Activated CD4-positive, alpha-beta T cell treated with anti-CD3 and anti-CD28 coated beads, Interleukin-2, amount 50 U/mL, for 1 hour (primary cell): ENCODE data around the gene USP21.
"Not testable (repeated sequence)": the region's sequence is repeated elsewhere in the genome, so short reads cannot be mapped to it uniquely, and the experiment has no call there.

Experiments used
- DNase-seq: peaks from one replicate; pipeline ENCODE4 v3.0.0-alpha.2; 2020

The USP21 gene, protein sequence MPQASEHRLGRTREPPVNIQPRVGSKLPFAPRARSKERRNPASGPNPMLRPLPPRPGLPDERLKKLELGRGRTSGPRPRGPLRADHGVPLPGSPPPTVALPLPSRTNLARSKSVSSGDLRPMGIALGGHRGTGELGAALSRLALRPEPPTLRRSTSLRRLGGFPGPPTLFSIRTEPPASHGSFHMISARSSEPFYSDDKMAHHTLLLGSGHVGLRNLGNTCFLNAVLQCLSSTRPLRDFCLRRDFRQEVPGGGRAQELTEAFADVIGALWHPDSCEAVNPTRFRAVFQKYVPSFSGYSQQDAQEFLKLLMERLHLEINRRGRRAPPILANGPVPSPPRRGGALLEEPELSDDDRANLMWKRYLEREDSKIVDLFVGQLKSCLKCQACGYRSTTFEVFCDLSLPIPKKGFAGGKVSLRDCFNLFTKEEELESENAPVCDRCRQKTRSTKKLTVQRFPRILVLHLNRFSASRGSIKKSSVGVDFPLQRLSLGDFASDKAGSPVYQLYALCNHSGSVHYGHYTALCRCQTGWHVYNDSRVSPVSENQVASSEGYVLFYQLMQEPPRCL

GRCh38 chr1:161159087-161159912 lies at the start of gene USP21:
Gene USP21 (plus strand): TSS chr1:161159500. CDS start chr1:161160641, 1,141 bp downstream.
- DNase-seq = peak; percentile 90

DNA sequence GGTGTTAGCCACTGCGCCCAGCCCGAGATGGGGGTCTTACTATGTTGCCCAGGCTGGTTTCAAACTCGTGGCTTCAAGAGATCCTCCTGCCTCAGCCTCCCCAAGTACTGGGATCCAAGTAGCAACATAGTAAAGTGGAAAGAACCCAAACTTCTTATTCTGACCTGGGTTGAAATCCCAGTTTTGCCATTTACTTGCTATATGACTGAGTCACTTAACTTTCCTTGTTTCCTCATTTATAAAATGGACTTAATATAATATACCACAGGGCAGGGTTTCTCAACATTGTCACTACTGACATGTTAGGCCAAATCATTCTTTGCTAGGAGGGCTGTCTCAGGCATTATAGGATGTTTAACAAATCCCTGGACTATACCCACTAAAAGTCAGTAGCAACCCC lies 48.2 kb upstream of the USP21 start:
- no peak for DNase-seq

GRCh38 chr1:161111527-161111926 lies 47.8 kb upstream of the USP21 start:
- DNase-seq = no peak

- DNase-seq = no peak
These were observed 45.4 kb upstream of the USP21 start for GRCh38 chr1:161113915-161114314.

DNA sequence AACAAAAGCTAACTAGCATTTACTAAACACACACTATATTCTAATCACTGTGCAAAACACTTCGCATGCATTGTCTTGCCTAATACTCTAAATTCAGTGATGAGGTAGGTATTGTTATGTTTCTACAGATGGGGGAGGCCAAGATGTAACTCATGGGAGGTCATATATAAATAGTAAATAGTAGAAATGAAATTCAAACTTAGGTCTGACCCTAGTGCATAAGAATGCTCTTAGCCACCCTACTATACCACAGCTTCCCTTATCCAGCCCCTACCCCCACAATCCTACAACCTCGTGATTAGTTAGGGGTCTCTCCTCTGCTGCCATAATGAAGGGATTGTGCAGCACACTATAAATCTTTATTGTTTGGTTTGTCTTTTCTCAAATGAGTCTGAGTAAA lies 44.7 kb upstream of the USP21 start:
- DNase-seq = no peak

DNA sequence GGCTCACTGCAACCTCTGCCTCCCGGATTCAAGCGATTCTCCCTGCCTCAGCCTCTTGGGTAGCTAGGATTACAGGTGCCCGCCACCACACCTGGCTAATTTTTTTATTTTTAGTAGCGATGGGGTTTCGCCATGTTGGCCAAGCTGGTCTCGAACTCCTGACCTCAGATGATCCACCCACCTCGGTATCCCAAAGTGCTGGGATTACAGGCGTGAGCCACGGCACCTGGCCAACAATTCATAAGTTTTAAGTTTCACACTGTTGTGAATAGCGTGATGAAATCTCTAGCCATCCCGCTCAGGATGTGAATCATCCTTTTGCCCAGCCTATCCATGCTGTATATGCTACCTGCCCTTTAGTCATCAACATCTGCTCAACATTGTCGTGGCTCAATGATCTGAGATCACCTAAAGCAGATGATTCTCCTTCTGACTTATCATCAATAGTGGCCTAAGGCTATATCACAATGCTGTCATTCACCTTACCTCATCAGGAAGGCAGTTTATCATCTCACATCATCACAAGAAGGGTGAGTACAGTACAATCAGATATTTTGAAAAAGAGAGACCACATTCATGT lies 44.1 kb upstream of the USP21 start:
- DNase-seq = no peak

DNA sequence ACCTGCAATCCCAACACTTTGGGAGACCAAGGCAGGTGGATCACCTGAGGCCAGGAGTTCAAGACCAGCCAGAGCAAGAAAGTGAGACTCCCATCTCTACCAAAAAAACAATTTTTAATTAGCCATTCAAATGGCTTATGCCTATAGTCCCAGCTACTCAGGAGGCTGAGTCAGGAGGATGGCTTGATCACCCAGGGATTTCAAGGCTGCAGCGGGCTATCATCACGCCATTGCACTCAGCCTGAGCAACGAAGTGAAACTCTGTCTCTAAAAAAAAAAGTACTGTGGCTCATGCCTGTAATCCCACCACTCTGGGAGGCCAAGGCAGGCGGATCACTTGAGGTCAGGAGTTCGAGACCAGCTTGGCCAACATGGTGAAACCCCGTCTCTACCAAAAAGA lies 43.3 kb upstream of the USP21 start:
- DNase-seq = not testable (repeated sequence)

- DNase-seq = peak; percentile 79
These were observed 41.3 kb upstream of the USP21 start, which contains the start of the genes NIT1 and PFDN2 for GRCh38 chr1:161117759-161118581. Gene NIT1 (plus strand): TSS chr1:161118105. CDS start chr1:161118177, 72 bp downstream. Gene PFDN2 (minus strand): TSS chr1:161118037. CDS start chr1:161118026, 11 bp downstream.

DNA sequence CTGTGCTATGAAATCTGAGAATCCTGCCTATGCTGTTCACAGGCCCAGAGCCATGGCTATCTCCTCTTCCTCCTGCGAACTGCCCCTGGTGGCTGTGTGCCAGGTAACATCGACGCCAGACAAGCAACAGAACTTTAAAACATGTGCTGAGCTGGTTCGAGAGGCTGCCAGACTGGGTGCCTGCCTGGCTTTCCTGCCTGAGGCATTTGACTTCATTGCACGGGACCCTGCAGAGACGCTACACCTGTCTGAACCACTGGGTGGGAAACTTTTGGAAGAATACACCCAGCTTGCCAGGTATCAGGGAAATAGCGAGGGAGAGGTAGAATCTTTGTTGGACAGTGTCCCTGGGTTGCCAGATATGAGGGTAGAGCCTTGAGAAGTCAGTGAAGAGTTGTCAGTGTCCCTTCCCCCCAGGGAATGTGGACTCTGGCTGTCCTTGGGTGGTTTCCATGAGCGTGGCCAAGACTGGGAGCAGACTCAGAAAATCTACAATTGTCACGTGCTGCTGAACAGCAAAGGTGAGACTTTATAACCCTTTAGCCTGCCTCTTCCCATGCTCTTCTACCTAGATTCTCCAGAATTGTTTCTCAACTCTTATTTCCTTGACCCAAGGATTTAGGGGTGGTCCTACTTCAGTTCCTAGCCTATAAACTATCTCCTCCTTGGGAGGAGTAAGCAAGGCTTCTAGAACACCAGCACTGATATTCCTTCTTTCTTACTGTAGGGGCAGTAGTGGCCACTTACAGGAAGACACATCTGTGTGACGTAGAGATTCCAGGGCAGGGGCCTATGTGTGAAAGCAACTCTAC lies 40.0 kb upstream of the USP21 start:
- peak; percentile 53 for DNase-seq

DNA sequence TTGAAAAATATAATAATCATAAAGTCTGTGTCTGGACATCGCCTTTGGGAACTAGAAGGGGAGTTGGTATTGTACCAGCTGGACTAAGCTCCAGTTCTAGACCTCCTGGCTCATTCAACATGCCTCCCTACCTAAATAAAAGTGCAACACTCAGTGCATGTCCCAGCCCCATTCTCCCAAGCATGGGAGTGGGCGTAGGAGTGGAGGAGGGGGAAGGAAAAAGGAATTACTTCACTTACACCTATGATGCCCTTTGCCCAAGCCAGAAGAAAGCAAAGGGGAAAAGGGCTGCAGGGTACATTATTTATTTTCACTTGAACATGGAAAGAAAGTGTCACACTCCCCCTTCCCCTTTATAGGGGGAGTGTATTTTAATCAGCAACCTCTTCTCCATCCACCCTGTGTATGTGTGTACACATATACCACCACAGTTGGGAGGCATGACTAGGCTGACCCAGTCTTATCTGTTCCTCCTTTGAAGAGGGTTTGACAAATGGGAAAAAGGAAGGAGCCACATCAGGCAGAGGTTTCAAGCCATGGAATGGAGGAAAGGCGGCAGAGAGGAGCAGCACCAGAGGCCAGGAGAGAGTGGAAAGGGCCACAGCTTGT lies 38.2 kb upstream of the USP21 start:
- no peak for DNase-seq

DNA sequence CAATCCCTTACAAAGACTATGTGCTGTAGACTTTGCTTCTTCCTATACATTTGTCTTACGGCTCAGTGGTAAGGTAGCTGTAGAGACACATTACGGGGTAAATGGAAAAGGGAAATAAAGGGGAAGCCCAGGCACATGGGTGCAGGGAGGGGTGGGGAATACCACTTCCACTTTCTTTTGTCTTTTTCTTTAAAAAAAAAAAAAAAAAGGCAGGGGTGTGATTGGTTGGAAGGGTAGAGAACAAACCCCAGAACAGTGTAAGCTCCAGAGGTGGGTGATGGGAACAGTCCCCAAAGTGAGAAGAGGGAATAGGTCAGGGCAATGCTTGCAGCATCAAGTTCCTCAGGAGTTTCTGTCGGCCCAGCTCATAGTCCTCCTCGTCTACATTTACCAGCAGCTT lies 37.5 kb upstream of the USP21 start:
- no peak for DNase-seq

GRCh38 chr1:161122967-161123366 lies 36.3 kb upstream of the USP21 start:
- no peak for DNase-seq

- DNase-seq = no peak
These were observed 31.7 kb upstream of the USP21 start for GRCh38 chr1:161127649-161128048.

DNA sequence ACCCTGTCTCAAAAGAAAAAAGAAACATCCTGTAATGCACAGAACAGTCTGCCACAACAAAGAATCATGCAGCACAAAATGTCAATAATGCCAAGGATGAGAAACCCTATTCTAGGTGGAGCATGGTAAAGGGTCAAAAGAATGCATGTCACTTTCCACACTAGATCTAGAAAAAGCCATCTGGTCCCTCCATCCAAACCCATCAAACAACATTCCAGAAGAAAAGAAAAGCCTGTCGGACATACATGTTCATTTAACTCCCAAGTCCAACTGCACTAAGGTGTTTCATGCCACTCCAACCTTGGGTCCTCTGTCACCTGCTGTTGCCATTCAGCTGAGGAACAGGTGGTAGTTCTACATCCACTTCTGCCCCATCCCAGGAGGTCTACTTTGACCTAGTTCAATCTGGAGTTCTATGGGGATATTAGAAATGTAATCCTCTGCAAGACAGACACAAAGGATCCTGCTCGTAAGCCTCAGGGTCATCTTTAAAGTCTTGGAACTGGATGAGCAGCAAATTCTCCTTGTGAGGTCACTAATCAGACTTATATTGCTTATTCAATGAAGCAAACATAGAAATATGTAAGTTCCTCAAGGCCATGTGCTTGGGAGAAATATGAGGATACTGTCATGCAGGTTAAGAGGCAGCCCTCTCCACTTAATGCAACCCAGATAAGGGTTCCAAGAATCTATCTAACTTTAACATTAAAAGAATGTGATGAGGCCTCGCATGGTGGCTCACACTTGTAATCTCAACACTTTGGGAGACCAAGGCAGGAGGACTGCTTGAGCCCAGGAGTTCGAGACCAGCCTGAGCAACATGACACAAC lies 30.5 kb upstream of the USP21 start:
- no peak for DNase-seq

- DNase-seq = no peak
These were observed 29.0 kb upstream of the USP21 start for GRCh38 chr1:161130266-161130665.

GRCh38 chr1:161131523-161132409 lies 27.5 kb upstream of the USP21 start:
- DNase-seq = no peak

- peak; percentile 86 for DNase-seq
These were observed 26.7 kb upstream of the USP21 start, which contains the start of gene DEDD for GRCh38 chr1:161132410-161133219. Gene DEDD (minus strand): TSS chr1:161132667. CDS start chr1:161124462, 8,205 bp downstream.
